Measurements from ENCODE around the gene NR3C1.

The NR3C1 gene

GRCh38 chr5:143403593-143404415 lies at the start of gene NR3C1:
Gene NR3C1 (minus strand): TSS chr5:143403686. CDS start chr5:143400839, 2,847 bp downstream.
- peak; percentile 87 for DNase-seq (ENCODE audit: low spot score)

- DNase-seq (ENCODE audit: low spot score), result no peak
Observed at GRCh38 chr5:143449772-143450171, 46.3 kb upstream of the NR3C1 start.

- peak; percentile 8 for DNase-seq (ENCODE audit: low spot score)
Observed at GRCh38 chr5:143448518-143448917, 45.0 kb upstream of the NR3C1 start.

GRCh38 chr5:143447983-143448382 lies 44.5 kb upstream of the NR3C1 start:
- no peak for DNase-seq (ENCODE audit: low spot score)

GRCh38 chr5:143446535-143447226 lies 43.2 kb upstream of the NR3C1 start:
- no peak for DNase-seq (ENCODE audit: low spot score)

- no peak for DNase-seq (ENCODE audit: low spot score)
Observed at GRCh38 chr5:143445776-143446175, 42.3 kb upstream of the NR3C1 start.

- DNase-seq (ENCODE audit: low spot score), result no peak
Observed at GRCh38 chr5:143443330-143443729, 39.8 kb upstream of the NR3C1 start.

GRCh38 chr5:143442385-143442784 lies 38.9 kb upstream of the NR3C1 start:
- no peak for DNase-seq (ENCODE audit: low spot score)

- DNase-seq (ENCODE audit: low spot score), result no peak
Observed at GRCh38 chr5:143440448-143441115, 37.1 kb upstream of the NR3C1 start.

GRCh38 chr5:143437666-143438273 lies 34.3 kb upstream of the NR3C1 start:
- DNase-seq (ENCODE audit: low spot score), result no peak

- DNase-seq (ENCODE audit: low spot score), result peak; percentile 8
Observed at GRCh38 chr5:143436871-143437270, 33.4 kb upstream of the NR3C1 start.

GRCh38 chr5:143435210-143435657 lies 31.7 kb upstream of the NR3C1 start:
- DNase-seq (ENCODE audit: low spot score), result peak; percentile 64

- peak; percentile 61 for DNase-seq (ENCODE audit: low spot score)
Observed at GRCh38 chr5:143434261-143435209, 31.0 kb upstream of the NR3C1 start.

- no peak for DNase-seq (ENCODE audit: low spot score)
Observed at GRCh38 chr5:143433670-143434069, 30.2 kb upstream of the NR3C1 start.

- DNase-seq (ENCODE audit: low spot score), result no peak
Observed at GRCh38 chr5:143432658-143433239, 29.3 kb upstream of the NR3C1 start.

GRCh38 chr5:143431789-143432188 lies 28.3 kb upstream of the NR3C1 start:
- no peak for DNase-seq (ENCODE audit: low spot score)

- DNase-seq (ENCODE audit: low spot score), result no peak
Observed at GRCh38 chr5:143428738-143429420, 25.4 kb upstream of the NR3C1 start.

- no peak for DNase-seq (ENCODE audit: low spot score)
Observed at GRCh38 chr5:143428155-143428554, 24.7 kb upstream of the NR3C1 start.

- no peak for DNase-seq (ENCODE audit: low spot score)
Observed at GRCh38 chr5:143427122-143427735, 23.7 kb upstream of the NR3C1 start.
